NCI-H82 treated with DMSO at 0.1 percent for 48 hours (cell line): ENCODE results near the gene CDC42BPG.
"Not testable (repeated sequence)": the region's sequence is repeated elsewhere in the genome, so short reads cannot be mapped to it uniquely, and the experiment has no call there.

Experiments
- DNase-seq: peaks from one replicate; lab custom pipeline; 2025; ENCODE audit not compliant: unreplicated experiment; lab: John Stamatoyannopoulos, UW

Gene CDC42BPG

DNA sequence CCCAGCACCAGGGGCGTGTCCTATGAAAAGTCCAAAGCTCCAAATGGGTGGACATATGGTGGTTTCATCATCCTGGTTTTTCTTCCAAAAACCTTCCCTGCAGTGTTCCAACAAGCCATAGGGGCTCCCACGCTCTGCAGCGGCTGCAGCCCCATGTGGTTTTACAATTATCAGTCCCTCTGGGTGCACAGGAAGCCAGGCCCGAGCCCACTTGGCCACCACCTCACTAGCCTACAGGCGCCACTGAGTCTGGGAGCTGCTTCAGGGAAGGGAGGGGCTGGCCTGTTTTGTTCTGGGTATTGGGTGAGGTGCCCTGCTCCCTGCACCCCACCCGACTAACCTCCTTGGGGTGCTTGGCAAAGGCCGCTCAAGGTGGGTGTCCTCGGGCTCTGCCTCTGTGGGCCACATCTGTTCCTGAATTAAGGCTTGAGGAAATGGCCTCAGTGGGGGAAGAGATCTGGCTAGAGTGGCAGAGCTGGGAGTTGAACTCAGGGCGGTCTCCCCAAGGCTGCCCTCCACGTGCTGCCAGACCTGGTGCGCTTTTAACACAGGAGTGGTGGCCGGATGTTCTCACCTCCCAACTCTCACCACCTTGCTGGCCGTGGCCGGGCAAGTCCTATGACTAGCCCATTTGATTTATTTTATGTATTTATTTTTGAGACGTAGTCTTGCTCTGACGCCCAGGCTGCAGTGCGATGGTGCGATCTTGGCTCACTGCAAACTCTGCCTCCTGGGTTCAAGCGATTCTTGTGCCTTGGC, 5.3 kb upstream of the CDC42BPG start:
- DNase-seq: no peak

DNA sequence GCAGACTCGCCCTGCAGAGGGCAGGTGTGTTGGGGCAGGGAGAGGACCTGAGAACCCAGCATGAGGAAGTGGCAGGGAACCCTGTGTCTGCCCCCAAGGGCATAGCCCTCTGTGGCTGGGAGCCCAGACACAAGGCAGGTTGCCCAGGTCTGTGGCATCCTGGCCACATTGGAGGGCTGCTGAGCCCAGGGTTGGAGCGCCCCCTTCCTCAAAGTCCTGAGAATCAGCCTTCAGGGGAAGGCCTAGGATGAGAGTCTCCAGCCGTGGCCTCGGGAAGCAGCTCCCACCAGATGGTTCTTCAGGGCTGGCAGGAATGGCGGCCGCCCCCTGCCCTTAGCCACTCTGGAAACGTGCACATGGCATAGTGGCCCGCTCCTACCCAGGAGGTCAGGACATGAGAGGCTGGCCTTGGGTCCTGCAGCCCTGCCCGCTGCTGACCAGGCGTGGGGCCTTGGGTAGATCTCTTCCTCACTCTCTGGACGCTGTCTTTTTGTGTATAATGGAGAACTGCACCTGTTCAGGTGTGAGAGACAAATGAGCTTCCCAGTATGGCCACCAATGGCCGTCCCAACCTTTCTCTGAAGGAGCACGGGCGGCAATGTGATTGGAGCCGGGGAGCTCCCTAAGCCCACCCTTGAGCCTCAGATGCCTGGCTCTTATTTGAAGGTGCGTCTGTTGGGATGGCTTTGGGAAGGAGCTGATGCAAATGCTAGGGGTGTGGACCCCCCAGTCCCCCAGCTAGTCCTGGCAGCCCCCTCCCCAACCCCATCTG, 4.6 kb upstream of the CDC42BPG start:
- no peak for DNase-seq

DNA sequence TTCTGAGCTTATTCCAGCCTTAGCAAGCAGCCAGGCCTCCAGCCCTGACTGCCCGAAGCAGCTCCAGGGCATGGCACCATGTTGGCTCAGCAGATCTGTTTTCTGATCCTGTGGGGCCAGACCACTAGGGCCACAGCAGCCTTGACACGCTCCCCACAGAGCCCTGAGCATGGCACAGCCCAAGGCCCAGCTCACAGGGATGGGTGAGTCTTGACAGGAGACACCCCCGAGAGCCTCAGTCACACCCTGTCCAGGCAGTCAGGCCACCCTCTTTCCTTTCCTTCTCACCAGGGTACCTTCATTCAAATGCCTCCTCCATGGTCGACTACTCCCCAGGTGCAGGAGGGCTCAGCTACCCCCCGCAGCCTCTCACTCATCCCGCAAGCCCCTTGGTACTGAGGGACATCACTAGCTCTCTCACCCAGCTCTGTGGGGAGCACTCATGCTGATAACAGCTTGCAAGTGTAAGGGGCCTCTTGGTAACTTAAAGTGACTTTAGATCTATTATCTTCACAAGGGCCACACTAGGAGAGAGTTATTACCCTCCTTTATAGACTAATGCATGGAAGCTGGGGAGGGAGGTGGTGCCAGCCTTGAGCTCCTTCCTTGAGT, 3.9 kb upstream of the CDC42BPG start:
- DNase-seq: no peak

DNA sequence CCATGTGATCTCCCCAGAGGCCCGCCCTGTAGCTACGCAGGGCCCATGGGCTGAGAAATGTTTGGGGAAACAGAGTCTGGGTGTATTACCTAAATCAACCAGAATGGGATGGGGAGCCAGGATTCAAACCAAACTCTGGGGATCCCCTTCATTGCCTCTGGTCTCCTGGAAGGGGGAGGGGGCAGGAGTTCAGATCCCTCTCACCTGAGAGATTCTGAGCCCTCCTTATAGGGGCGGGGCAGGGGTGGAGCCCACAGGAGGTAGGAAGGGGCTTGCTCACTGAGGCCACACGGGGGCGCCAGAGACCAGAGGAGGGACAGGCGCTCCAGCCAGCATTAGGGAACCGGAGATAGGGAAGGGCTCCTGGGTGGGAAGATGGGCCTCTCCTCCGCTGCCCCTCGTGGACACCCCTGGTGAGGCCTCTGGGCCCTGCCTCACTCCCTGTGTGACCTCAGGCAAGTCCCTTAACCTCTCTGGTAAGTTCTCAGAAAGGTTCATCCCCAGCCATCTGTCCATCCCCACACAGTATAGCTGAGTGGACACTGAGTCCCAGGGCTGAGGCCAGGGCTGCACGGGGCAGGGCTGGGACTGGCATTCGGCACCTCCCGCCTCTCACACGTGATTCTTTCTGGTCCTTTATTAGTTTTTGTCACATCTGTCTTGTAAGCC, 2.7 kb upstream of the CDC42BPG start:
- peak; percentile 68 for DNase-seq

DNA sequence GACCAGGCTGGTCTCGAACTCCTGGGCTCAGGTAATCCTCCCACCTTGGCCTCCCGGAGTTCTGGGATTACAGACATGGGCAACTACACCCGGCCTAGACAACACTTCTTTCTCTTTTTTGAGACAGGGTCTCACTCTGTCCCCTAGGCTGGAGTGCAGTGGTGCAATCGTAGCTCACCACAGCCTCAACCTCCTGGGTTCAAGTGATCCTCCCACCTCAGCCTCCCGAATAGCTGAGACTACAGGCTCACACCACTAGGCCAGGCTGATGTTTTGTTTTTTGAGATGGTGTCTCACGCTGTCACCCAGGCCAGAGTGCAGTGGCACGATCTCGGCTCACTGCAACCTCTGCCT, 1.3 kb upstream of the CDC42BPG start:
- not testable (repeated sequence) for DNase-seq

DNA sequence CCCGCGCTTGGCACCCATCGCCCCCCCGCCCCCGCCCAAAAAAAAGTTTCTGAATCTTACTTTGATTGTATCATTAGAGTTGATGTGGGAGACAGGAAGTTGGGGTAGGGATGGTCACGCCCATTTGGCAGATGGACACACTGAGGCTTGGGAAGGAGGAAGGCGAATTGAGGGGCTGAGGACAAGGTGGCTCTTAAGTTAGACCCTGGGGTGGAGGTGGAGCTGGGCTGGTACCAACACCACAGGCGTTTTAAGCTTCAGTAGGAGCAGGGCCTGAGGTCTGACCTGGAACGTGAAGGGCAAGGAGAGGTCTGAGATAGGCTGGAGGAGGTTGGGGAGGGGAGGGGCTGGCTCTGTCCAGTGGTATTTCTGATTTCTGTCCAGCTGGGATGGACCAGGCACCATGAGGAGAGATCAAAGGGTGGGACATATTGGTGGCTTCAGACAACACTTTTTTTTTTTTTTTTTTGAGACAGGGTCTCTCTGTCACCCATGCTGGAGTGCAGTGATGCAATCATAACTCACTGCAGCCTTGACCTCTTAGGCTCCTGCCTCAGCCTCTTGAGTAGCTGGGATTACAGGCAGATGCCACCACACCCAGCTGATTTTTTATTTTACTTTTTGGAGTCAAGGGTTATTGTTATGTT, 799 bp upstream of the CDC42BPG start:
- DNase-seq: no peak

DNA sequence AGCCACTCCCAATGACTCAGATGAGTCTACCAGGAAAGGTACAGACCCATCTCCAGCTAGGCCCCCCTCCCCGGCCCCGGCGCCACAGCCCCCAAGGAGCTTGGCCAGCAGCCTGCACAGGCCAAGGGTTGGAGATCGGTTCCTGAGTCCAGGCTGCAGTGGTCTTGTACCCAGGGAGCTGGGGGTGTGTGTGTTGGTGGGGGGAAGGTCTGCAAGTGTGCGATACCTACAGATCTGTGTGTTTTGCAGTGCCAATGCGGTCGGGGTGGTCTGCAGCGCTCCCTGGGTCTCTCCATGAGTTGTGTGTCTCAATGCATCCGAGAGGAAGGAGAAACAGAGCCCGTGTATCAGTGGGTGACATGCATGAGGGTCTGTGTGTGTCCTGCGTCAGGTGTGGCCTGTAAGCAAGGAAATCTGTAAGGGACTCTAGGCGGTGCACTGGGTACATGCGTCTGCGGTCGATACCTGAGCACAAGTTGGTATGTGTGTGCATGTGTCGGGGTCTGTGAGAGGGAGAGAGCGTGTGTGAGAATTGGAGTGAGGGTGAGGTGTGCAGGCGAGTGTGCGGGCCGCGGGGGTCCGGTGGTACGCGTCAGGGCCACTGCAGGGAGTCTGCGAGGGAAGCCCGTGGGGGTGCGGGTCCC, 645 bp downstream of the CDC42BPG start:
- no peak for DNase-seq

DNA sequence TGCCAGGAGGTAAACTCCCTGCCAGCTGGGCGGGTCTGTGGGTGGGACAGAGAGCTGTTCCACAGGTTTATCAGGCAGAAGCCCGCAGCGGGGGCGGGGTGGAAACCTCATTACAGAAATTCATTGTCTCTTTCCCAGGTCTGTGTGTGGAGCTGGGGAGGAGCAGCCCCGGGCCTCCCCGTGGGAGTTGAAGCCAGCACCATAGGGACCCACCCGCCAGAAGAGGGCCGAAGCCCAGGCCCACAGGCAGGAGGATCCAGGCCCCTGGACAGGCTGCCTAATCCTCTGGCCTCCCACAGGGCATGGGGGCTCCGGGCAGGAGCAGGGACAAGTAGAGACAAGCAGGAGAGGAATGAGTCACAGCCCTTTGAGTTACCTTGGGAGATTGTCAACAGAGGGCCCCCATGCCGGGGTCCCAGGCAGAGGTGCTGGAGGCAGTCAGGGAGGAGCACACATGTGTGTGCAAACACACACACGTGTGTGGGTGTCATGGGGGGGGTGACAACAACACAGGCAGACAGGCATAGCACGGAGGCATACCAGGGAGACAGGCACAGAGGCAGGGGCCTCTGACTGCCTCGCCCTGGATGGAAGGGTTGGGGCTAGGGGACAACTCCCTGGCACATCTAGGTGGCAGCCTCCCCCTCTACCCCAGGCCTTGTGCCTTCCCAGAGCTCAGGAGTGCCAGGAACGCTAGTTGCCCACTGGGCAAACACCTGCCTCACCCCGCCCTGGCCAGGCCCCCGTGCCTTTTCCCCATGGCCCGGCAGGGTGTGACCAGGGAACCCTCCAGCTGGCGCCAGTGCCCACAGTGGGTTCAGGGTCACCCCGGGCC, 1.4 kb downstream of the CDC42BPG start:
- no peak for DNase-seq

DNA sequence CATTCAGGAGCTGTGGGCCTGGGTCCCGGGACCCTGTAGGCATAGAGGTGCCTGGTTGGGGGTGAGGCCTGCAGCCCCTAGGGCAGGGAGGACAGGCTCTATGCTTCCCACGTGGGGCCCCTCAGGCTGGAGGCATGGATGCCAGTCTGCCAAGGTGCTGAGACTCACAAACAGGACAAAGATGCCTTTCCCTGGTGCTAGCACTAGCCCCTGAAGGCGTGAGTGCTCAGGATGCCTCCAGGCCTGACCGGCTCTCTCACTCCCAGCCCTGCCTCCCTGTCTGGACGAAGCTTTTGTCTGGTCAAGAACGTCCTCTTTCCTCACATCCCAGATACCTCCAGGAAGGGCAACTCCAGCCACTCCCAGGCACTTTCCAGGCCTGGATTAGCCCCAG, 2.1 kb downstream of the CDC42BPG start:
- DNase-seq: no peak

DNA sequence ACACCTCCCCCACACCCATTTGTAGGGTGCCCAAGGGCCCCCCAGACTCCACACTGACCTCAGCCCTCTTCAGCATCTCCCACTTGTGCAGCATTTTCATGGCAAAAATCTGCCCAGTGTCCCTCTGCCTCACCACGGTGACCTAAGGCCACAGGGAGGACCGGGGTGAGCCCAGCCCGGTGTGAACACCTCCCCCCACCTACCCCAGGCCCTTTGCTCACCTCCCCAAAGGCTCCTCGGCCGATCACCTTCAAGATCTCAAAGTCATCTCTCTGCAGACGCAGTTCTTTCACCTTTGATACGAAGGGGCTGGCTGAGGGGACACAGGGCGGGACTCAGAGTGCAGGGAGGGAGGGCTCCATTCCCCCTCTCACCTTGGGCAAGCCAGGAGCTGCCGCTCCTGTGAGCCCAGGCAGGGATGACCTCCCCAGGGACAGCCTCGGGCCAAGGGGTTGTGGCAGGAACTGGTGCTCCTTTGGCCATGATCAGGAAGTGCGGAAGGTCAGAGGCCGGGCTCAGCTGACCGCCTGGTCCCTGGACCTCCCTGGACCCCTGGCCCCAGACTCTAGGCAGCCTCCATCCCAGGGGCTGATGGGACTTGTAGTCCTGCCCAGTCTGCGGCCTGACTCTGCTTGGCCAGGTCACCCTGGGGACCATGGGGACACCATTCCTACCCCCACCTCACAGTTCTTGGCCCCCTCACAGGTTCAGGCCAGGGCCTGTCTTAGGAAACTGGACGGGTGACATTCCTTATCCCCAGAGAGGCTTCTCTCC, 2.7 kb downstream of the CDC42BPG start:
- DNase-seq: no peak

DNA sequence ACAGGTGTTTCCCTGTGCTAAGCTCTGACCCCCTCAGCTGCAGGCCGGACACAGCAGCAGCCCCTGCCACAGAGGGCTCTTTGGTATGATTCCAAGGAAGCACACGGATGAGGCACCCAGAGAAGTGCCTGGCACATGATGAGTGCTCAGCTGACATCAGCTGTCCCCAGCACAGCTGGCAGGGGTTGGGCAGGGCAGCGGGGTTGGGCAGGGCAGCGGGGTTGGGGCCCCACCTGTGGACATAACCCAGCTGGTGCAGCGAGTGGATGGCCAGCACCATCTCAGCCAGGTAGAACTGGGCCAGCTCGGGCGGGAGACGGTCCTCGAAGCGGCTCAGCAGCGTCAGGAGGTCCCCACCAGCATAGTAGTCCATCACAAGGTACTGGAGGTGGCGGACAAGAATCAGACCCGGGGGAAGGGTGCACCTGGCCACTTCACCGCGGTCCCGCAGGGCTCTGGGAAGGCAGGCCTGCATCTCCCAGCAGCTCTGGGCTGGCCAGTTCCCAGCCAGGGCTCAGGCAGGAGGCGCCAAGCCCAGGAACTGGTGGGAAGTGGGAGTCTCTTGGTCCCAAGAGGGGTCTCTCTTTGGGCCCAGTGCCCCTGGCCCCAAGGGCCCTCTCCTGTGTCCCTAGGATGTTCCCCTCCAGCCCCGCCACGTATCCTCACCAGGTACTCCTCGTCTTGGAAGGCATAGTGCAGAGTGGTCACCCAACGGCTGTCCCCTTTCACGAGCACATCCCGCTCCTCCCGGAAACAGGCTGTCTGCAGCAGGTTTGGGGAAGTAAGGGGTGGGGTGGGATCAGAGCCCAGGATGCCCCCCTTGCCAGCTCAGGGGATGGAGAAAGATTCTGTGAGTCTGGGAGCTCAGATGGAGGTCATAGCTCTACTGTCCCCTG, 4.3 kb downstream of the CDC42BPG start:
- no peak for DNase-seq

DNA sequence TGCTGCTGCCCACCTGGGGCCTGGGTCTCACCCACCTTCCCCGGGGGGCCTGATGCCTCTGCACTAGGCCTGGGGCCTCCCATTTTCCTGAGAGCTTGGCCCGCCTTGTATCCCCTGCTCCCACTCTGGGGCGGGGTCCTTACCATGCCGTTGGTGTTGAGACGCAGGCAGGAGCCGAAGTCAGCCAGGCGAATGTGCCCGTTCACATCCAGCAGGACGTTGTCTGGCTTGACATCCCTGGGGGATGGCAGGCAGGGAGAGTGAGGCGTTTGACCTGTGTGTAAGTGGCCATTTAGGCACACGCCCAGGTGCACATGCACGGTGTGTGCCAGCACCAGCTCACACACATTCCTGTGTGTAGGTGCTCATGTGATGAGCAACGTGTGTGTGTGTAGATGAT, 5.1 kb downstream of the CDC42BPG start:
- DNase-seq: no peak

DNA sequence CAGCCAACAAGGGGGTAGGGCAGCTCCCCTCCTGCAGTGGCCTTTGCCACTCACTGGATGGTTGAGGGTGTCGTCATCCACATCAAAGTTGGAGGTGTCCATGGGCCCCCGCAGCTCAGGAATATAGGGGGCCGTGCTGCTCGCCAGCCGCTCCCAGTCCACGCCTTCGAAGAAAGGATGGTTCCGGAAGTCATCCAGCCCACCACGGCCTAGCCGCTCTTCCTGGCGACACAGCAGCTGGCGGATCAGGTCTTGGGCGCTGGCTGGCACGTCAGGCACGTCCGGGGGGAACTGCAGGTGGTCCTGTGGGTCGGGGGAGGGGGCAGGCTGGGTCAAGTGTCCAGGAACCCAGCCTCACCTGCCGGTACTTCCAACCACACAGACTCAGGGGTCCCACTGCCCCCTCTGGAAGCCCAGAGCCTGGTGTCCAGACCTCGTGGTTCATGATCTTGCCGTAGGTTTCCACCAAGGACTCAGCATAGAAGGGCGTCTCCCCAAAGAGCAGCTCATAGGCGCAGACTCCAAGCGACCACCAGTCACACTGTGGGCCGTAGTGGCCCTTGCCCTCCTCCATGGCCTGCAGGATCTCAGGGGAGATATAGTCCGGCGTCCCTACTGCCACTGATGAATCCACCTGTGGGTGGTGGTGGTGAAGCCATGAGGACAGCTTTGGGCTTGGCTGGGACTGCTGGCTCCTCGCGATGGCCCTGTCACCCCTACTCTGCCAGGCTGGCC, 5.7 kb downstream of the CDC42BPG start:
- DNase-seq: no peak

DNA sequence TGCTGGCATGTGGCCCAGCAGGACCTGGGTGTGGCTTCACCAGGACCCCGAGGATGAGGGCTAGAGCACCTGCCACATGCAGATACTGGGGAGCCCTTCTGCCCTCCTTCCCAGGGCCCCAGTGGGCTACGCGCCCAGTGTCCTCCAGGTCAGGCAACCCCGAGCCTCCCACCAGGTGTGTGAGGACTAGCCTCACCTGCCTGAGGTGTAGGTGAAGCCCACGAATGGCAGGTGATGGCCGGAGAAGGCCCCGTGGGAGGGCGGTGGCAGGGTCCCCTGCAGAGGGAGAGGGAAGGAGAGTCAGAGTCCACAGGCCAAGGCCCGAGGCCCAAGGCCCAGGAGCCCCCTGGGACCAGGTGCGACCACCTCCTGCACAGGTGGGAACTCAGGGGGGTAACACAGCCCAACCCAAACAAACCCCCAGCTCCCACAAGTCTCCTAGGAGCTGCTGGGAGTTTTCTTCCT, 6.5 kb downstream of the CDC42BPG start:
- DNase-seq: no peak

DNA sequence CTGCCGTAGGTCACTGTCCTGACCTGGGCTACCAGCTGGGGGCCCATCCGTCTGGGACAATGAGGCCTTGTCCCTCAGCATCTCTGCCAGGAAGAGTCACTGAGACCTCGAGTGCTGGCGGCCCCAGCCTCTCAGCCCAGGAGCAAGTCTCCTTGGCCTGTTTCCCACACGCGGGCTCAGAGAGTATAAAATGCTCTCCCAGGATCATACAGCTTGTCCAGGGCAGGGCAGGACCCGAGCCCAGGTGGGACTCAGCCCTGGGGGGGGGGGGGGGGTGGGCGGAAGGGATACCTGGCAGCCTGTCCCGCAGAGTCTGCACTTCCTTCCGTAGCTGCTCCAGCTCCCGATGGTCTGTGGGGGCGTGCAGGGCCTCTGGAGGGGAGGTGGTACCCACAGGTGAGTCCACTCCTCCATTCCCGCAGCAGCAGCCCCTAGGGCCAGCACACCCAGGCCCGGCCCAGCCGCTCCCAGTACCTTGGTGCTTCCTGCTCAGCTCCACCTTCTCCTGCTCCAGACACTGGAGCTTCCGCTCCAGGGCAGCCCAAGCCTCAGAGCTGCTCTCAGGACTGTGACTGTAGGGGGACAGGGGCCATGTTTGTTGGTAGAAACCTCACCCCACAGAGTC, 7.9 kb downstream of the CDC42BPG start:
- DNase-seq: no peak

DNA sequence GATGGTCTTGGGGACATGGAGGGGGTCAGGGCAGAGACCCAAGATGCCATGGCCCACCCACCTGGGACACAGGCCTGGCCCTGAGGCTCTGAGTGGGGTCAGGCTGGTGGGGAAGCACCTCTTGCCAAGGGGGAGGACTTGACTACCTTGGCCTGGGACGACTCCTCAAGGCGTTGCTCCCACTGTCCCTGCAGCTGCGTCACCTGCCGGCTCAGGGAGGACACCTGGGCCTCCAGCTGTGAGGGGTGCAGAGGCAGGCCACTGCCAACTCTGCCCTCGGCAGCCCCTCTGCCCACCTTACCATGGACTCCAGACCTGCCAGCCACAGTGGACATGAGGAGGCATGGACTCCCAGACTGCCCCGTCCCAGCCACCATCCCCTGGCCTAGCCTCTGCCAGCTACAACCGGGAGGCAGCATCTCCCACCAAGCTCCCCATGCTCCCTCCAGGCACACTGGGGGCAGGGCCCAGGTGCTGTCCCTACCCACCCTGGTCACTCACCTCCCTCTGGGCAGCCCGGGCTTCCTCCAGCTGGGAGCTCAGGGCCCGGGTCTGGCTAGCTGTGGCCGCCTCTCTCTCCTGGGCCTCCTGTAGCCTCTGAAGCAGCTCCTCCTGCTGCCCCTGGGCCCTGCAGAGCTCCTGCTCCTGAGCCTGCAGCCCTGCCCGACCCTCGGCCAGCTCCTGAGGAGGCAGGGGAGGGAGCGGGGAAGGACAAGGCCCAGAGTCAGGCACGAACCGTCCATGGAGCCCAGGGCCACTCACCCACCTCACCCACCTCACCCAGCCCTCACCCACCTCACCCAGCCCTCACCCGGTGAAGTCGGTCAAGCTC, 8.6 kb downstream of the CDC42BPG start:
- DNase-seq: no peak
